ENCODE measurements around the gene CLDND2. TPM values are rescaled to one million over a fixed set of nuclear protein-coding genes. Genes with fewer than 3 reads are reported as not detected.

The CLDND2 gene
- total and polyA plus RNA-seq, 8 donors: 0.88 to 4.3 (median 1.3) TPM; not detected in 5

GRCh38 chr19:51386882-51387520 lies 18.2 kb upstream of the CLDND2 start:
- Histone ChIP-seq H3K4me3 (no peak overlapping the region), H3K27ac (no peak overlapping the region), H3K9me3 (no peaks in the 10 kb centered on the region), H3K36me3 (no peaks in the 10 kb centered on the region), H3K4me1 (no peaks in the 10 kb centered on the region), H3K27me3 (no peaks in the 10 kb centered on the region)
- TF ChIP-seq POLR2A (IDR thresholded peaks at IDR 0.05): no peak
- TF ChIP-seq CTCF (IDR thresholded peaks at IDR 0.05): no peak
- no peak for TF ChIP-seq POLR2AphosphoS5 (IDR thresholded peaks at IDR 0.05)
- TF ChIP-seq EP300 (IDR thresholded peaks at IDR 0.05): no peak
- 75 to 90% (median 87%) methylated on average over 5 to 14 of the region's 14 CpGs for WGBS, 5 donors
- DNase-seq: no peak
- intact Hi-C loops (cut with DNase I; ENCODE audit: low total_unique reads): no loop called here

GRCh38 chr19:51382004-51382403 lies 13.2 kb upstream of the CLDND2 start:
- intact Hi-C loops (cut with DNase I; ENCODE audit: low total_unique reads): no loop called here
- H3K27ac ChIP-seq: no peak overlapping the region
- 89 to 97% (median 95%) methylated on average over 4 of the region's 4 CpGs for WGBS, 5 donors

GRCh38 chr19:51380379-51380778 lies 11.6 kb upstream of the CLDND2 start:
- Histone ChIP-seq H3K4me1 (no peaks in the 10 kb centered on the region), H3K27ac (no peak overlapping the region), H3K4me3 (no peak overlapping the region), H3K27me3 (no peaks in the 10 kb centered on the region), H3K9me3 (peaks cover 0 to 7% (median 4%) of the 10 kb centered on the region in 4 donors), H3K36me3 (no peaks in the 10 kb centered on the region)
- 87 to 95% (median 92%) methylated on average over 9 of the region's 9 CpGs for WGBS, 5 donors
- intact Hi-C loops (cut with DNase I; ENCODE audit: low total_unique reads): no loop called here
- TF ChIP-seq EP300 (IDR thresholded peaks at IDR 0.05) (no peak), POLR2AphosphoS5 (IDR thresholded peaks at IDR 0.05) (no peak), CTCF (IDR thresholded peaks at IDR 0.05) (no peak), POLR2A (IDR thresholded peaks at IDR 0.05) (no peak)
- DNase-seq: no peak

More at GRCh38 chr19:51382004-51382403, 13.2 kb upstream of the CLDND2 start:
- no peaks in the 10 kb centered on the region for H3K36me3 ChIP-seq
- H3K27me3 ChIP-seq: no peaks in the 10 kb centered on the region
- no peak for TF ChIP-seq CTCF (IDR thresholded peaks at IDR 0.05)
- no peak overlapping the region for H3K4me3 ChIP-seq
- no peak for DNase-seq
- H3K4me1 ChIP-seq: no peaks in the 10 kb centered on the region
- H3K9me3 ChIP-seq: peaks cover 0 to 7% (median 4%) of the 10 kb centered on the region in 4 donors

- 85 to 94% (median 89%) methylated on average over 2 of the region's 2 CpGs for WGBS, 5 donors
Observed at GRCh38 chr19:51377422-51377821, 8.6 kb upstream of the CLDND2 start.

More at GRCh38 chr19:51377422-51377821, 8.6 kb upstream of the CLDND2 start:
- Histone ChIP-seq H3K27ac (no peak overlapping the region), H3K4me1 (peaks cover 0 to 4% (median 0%) of the 10 kb centered on the region in 4 donors), H3K27me3 (no peaks in the 10 kb centered on the region), H3K36me3 (no peaks in the 10 kb centered on the region), H3K4me3 (no peak overlapping the region), H3K9me3 (peaks cover 0 to 7% (median 4%) of the 10 kb centered on the region in 4 donors)
- no peak for TF ChIP-seq EP300 (IDR thresholded peaks at IDR 0.05)
- TF ChIP-seq CTCF (IDR thresholded peaks at IDR 0.05): no peak
- no peak for TF ChIP-seq POLR2AphosphoS5 (IDR thresholded peaks at IDR 0.05)
- TF ChIP-seq POLR2A (IDR thresholded peaks at IDR 0.05): no peak
- no peak for DNase-seq
- intact Hi-C loops (cut with DNase I; ENCODE audit: low total_unique reads): no loop called here

Measured in stomach (tissue), 9 donors.